ENCODE data around the gene ATP2C1.

The ATP2C1 gene

DNA sequence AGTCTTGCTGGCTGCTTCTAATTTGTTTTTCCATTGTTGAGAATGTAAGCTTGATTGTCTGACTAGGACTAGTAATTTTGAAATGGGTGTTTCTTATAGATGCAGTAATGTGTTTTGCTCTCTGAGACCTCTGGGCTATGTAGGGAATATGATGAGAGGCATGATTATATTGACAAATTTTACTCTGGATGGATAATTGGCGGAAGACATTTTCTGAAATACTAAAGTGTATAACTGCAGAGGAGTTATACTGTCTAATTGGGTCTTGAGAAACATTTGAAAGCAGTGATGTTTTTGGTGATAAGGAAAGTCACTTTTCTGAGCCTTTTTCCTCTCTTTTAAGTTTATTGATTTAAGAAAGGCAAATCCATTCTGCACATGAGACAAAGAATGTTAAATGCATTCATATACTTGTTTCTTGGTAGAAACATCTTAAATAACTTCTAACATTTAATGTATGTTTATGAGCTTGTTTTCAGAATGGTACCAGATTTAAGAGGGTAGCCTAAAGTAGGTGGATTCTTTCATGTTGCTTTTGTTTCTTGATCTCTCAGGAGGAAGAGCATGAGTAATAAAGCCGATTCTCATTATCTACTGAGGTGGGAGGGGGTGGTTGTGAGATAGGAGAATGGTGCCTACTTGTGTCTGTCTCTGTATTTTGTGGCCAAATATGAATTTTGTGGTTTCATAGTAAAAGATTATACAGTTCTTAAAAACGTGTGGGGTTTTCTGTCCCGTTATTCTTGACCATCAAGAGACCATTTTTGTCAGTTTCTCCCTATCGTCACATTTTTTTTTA, 2.0 kb downstream of the ATP2C1 start:
- DNase-seq = no peak

- DNase-seq = no peak
Measured at GRCh38 chr3:130897316-130897715, 3.4 kb downstream of the ATP2C1 start.

GRCh38 chr3:130900959-130901358, 7.1 kb downstream of the ATP2C1 start:
- no peak for DNase-seq

DNA sequence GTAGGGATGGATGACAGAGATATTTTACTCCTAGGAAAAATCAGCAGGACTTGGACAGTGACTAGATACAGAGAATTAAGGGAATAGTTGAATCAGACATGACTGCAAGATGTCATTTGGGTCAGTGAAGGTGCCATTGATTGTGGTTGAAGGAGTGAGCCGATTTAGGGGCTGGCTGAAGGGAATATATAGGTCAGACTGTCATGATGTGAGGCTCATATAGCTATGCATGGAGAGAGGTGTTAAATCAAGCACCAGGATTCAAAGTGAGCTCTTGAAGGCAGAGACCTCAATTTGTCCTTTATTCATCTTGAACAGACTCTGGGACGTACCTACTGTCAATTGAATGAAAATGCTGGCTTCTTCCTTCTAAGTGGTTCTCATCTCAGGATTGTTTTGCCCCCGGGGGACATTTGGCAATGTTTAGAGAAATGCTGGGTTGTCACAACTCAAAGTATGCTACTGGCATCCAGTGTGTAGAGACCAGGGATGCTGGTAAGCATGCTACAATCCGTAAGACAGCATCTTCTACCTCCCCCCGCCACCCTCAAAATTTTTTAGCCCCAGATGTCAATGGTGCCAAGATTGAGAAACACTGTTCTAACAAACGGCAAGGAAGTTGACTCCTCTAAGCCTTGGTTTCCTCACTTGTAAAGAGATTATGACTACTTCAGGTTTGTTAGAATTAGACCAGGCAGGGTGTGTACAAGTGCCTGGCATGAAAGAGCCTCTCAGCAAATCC, 7.8 kb downstream of the ATP2C1 start:
- no peak for DNase-seq

DNA sequence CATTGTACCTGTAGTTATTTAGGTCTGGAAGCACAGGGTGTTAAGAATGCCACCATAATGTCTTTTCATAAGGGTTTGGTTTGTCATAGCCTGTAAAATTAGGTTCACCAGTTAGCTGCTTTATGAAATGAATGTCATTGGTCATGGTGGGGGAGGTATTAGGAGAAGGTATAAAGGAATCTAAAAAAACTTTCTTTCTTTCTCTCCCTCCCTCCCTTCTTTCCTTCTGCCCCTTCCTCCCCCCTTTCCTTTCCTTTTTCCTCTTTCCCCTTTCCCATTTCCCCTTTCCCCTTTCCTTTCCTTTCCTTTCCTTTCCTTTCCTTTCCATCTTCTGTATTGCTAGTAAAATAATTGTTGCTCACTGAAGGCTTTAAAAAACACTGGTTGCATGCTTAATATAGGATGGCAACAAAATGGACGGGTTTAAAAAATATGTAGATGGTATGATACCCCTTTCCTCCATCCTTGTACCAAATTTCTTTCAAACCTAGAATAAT, 9.6 kb downstream of the ATP2C1 start:
- DNase-seq = no peak

DNA sequence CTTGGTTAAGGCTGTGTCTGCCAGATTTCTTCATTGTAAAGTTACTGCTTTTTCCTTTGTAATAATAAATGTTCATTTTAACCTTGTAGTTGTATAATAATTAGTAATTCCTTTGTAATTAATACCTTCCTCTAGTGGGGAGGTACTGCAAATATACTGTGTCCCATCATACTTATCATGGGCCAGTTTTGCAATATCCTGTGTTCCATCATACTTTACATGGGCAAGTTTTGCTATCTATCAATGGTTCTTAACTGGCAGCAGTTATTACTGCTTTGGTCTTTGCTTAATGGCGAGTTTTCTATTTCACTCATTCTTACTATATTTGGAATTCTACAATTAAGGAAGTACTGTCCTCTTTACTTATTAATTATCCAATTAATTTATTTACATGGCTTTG, 10.6 kb downstream of the ATP2C1 start:
- DNase-seq = no peak

DNA sequence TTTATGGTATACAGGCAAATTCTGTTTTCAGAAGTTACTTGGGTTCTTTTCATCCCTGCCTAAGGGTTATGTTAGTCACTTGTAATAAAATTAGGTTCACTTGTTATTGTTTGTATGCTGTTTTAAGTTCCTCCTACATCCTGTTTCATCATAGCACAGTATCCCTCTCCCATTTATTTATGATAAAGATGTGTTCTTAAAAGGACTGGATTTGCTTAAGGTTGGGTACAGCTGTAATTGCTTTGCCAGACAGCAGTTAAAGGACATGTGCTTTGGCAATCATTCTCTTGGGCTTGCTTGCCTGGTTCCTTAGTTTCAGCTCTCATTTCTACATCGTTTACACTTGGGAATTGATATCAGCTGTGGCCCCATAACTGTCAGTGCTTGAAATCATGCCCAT, 11.7 kb downstream of the ATP2C1 start:
- no peak for DNase-seq

GRCh38 chr3:130906374-130906995, 12.6 kb downstream of the ATP2C1 start:
- no peak for DNase-seq

DNA sequence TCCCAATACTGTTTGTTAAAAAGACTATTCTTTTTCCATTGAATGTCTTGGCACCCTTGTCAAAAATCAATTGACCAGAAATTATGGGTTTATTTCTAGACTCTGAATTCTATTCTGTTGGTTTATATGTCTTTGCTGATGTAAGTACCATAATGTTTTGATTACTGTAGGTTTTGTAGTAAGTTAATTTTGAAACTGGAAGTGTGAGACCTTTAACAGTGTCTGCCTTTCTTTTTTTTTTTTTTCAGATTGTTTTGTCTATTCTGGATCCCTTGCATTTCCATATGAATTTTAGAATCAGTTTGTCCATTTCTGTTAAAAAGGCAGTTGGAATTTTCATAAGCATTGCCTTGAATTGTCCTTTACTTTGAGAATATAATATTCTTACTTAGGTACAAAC, 13.6 kb downstream of the ATP2C1 start:
- no peak for DNase-seq

DNA sequence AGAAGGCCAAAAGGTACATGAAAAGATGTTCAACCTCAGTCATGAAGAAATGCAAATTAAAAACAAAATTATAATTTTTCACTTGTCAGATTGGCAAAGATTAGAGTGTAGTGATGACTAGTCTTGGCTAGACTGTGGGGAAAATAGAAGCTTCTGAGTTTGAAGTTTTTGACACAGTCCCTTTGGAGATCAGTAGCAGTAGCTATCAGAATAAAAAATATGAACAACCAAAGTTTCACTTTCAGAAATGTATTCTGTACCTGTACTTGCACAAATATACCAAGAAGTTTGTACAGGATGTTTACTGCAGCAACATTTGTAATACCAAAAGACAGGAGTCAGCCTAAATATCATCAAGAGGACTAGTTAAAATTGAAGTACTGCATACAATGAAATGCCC, 14.1 kb downstream of the ATP2C1 start:
- no peak for DNase-seq

GRCh38 chr3:130915567-130916292, 21.8 kb downstream of the ATP2C1 start:
- DNase-seq = no peak

GRCh38 chr3:130916507-130917167, 22.8 kb downstream of the ATP2C1 start:
- no peak for DNase-seq

- DNase-seq = no peak
Measured at GRCh38 chr3:130918328-130918727, 24.4 kb downstream of the ATP2C1 start.

- no peak for DNase-seq
Measured at GRCh38 chr3:130925628-130926027, 31.7 kb downstream of the ATP2C1 start.

- no peak for DNase-seq
Measured at GRCh38 chr3:130926504-130926903, 32.6 kb downstream of the ATP2C1 start.

- no peak for DNase-seq
Measured at GRCh38 chr3:130929804-130930203, 35.9 kb downstream of the ATP2C1 start.

DNA sequence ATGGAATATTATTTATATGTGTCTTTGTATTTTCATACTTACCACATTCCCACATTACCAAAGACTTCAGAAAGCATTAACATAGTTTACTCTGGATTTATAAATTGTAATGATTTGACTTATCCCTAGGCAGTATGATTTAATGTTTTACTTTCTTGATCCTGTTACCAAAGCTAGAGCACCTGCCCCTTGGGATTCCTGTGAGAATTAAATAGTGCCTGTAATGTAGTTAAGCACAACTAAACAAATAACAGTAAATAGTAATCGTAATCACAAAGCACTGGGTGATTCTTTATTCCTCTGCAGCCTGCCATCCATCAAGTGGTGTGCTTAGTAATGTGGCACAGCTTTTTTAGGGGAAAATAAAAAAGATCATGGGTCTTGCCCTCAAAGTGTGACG, 39.1 kb downstream of the ATP2C1 start:
- no peak for DNase-seq

DNA sequence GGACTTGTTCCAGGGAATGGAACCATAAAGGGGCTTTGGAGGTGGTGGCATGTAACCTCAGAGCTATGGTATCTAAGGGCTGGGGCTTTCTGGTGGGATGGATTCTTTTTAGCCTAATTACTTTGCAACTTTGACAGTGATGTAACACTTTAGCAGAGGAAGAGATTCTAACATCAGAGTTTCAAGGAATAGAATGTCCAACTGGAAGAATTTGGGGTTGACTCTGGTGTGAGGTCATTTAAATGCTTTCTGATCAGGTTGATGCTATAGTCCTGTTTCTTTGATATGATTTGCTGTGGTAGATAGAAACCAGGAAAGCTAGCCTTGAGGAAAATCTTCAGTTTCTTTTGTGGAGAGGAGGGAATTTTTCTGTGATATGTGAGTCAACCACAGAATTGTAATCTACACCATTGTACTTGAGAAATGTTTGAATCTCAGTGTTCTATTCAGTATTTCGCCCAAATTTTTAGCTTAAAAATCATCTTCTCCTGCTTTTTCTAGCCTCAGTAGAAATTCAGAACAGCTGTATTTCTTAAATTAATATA, 40.0 kb downstream of the ATP2C1 start:
- DNase-seq = no peak

DNA sequence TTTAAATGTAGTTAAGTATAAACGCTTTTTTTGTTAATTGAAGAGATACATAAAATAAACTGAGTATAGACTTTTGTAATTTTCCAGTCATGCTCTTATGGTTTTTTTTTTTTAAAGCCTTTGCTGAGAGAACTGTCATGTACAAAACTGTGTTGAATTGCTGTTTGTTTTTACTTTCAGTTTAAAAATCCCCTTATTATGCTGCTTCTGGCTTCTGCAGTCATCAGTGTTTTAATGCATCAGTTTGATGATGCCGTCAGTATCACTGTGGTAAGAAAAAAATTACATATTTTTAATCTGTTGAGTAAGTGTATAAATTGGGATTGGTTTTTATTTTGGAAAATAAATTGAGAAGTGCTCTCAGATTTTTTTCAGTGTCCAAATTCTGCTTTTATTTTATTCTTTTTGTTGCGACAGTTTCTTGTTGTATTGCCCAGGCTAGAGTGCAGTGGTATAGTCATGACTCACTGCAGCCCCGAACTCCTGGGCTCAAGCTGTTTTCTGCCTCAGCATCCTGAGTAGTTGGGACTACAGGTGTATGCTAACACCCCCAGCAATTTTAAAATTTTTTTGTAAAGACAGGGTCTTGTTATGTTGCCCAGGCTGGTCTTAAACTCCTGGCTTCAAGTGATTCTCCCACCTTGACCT, 40.7 kb downstream of the ATP2C1 start:
- DNase-seq = no peak

DNA sequence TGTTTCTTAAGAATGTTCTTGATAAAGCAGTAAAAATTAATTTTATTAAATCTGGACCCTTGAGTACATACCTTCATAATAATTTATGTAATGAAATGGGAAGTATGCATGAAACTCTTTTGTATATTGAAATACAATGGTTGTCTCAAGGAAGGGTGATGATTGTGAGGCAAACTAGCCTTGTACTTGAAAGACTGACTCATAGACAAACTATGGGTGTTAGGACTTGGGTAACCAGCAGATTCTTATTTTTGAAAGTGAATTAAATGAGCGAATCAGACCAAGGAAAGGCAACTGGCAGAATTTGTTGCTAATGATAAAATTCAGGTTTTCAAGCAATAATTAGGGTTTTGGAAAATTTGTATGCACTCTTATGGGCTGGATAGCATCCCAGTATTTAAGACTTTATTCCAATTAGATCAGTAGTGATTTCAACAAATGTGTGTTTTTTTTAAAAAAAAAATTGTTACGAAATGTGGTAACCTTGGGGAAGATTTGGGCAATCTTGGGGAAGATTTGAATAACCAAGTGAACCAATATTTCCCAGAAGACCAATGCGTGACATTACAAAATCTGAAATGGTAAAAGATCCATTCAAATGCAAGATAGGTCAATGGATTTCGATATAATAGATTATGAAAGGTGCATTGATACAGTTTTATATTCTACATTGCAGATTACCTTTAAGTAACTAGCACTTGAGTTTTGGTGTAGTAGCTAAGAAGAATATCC, 42.0 kb downstream of the ATP2C1 start:
- no peak for DNase-seq

DNA sequence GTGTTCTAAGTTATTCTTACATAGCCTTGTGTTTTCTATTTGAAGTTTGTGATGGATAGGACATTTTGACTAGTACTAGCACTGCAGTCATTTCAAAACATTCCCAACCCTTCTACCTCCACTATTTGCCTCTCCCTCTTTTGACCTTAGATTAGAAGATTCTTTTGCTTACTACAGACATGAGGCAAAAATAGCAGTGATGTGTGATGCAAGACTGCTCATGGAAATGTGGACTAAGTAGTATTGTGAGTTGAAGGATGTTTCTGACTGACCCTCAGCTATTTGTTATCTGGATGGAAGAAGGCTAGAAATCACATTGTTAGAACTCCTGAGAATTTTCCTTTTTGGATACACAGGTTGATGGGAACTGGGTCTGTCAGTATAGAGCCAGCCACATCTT, 45.9 kb downstream of the ATP2C1 start:
- no peak for DNase-seq
